ENCODE results near the gene PRKCB.

GRCh38 chr16:23859713-23860269 lies 24.0 kb downstream of the PRKCB start:
- TF ChIP-seq, protein P1, sequence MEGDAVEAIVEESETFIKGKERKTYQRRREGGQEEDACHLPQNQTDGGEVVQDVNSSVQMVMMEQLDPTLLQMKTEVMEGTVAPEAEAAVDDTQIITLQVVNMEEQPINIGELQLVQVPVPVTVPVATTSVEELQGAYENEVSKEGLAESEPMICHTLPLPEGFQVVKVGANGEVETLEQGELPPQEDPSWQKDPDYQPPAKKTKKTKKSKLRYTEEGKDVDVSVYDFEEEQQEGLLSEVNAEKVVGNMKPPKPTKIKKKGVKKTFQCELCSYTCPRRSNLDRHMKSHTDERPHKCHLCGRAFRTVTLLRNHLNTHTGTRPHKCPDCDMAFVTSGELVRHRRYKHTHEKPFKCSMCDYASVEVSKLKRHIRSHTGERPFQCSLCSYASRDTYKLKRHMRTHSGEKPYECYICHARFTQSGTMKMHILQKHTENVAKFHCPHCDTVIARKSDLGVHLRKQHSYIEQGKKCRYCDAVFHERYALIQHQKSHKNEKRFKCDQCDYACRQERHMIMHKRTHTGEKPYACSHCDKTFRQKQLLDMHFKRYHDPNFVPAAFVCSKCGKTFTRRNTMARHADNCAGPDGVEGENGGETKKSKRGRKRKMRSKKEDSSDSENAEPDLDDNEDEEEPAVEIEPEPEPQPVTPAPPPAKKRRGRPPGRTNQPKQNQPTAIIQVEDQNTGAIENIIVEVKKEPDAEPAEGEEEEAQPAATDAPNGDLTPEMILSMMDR (tag by site-specific recombination; IDR thresholded peaks at IDR 0.05) = no peak
- TF ChIP-seq YY1 (tag by site-specific recombination; IDR thresholded peaks at IDR 0.05) (no peak), ZNF24 (tag by site-specific recombination; IDR thresholded peaks at IDR 0.05) (no peak), ZNF473 (tag by site-specific recombination; IDR thresholded peaks at IDR 0.05) (no peak), ZNF404 (tag by site-specific recombination; IDR thresholded peaks at IDR 0.05) (no peak), ZNF133 (tag by site-specific recombination; IDR thresholded peaks at IDR 0.05) (no peak), KLF10 (tag by site-specific recombination; IDR thresholded peaks at IDR 0.05) (no peak), PRDM10 (tag by site-specific recombination; IDR thresholded peaks at IDR 0.05) (no peak), ZNF558 (tag by site-specific recombination; IDR thresholded peaks at IDR 0.05) (no peak), ZNF292 (tag by site-specific recombination; IDR thresholded peaks at IDR 0.05; ENCODE audit: borderline replicate concordance, low read depth) (no peak), ZBTB26 (tag by site-specific recombination; optimal IDR thresholded peaks at IDR 0.05) (no peak)
- TF ChIP-seq, protein P2, sequence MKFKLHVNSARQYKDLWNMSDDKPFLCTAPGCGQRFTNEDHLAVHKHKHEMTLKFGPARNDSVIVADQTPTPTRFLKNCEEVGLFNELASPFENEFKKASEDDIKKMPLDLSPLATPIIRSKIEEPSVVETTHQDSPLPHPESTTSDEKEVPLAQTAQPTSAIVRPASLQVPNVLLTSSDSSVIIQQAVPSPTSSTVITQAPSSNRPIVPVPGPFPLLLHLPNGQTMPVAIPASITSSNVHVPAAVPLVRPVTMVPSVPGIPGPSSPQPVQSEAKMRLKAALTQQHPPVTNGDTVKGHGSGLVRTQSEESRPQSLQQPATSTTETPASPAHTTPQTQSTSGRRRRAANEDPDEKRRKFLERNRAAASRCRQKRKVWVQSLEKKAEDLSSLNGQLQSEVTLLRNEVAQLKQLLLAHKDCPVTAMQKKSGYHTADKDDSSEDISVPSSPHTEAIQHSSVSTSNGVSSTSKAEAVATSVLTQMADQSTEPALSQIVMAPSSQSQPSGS (tag by site-specific recombination; IDR thresholded peaks at IDR 0.05; ENCODE audit: low read depth) = no peak
- TF ChIP-seq, protein P3, sequence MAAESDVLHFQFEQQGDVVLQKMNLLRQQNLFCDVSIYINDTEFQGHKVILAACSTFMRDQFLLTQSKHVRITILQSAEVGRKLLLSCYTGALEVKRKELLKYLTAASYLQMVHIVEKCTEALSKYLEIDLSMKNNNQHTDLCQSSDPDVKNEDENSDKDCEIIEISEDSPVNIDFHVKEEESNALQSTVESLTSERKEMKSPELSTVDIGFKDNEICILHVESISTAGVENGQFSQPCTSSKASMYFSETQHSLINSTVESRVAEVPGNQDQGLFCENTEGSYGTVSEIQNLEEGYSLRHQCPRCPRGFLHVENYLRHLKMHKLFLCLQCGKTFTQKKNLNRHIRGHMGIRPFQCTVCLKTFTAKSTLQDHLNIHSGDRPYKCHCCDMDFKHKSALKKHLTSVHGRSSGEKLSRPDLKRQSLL (tag by site-specific recombination; IDR thresholded peaks at IDR 0.05) = no peak

Data from HEK293 (cell line).